GM23338 (cell line): Measurements from ENCODE around the gene EXOC6B. TPM values are rescaled to one million over a fixed set of nuclear protein-coding genes. Genes with fewer than 3 reads are reported as not detected.

Source experiments
- ATAC-seq: fragments of 200-7000 bp; cut with Tn5 transposase; 3 replicates; pipeline ENCODE4 v1.9.1; 2020
- DNase-seq: peaks from one replicate; pipeline ENCODE4 v3.0.0-alpha.2; 2015; ENCODE audit warnings: low spot score
- H2AFZ ChIP-seq: fragments of 200-600 bp; sonication (generic); 2 replicates; pipeline ENCODE4 v1.8.0; 2016; ENCODE audit warnings: antibody characterized with exemption, mild to moderate bottlenecking, moderate library complexity
- H3F3A ChIP-seq: fragments of 200-600 bp; sonication (generic); replicated peaks from 2 replicates; pipeline ENCODE4 v1.8.0; 2017; ENCODE audit warnings: antibody characterized with exemption, mixed run types, low read depth
- H3K27ac ChIP-seq: fragments of 200-600 bp; sonication (generic); 2 replicates; pipeline ENCODE4 v1.6.1; 2016; ENCODE audit warnings: low read depth
- H3K27me3 ChIP-seq: fragments of 200-600 bp; sonication (generic); 2 replicates; pipeline ENCODE4 v1.8.0; 2016; ENCODE audit warnings: mild to moderate bottlenecking, mixed run types, moderate library complexity; ENCODE audit not compliant: insufficient read depth
- H3K36me3 ChIP-seq: fragments of 200-600 bp; sonication (generic); 2 replicates; pipeline ENCODE4 v1.8.0; 2016; ENCODE audit warnings: mild to moderate bottlenecking; ENCODE audit not compliant: insufficient read depth
- H3K4me1 ChIP-seq: fragments of 200-600 bp; sonication (generic); 2 replicates; pipeline ENCODE4 v1.8.0; 2016; ENCODE audit warnings: mild to moderate bottlenecking, moderate library complexity; ENCODE audit not compliant: insufficient read depth
- H3K4me2 ChIP-seq: fragments of 200-600 bp; sonication (generic); 2 replicates; pipeline ENCODE4 v1.7.1; 2017; ENCODE audit warnings: mixed run types
- H3K4me3 ChIP-seq: fragments of 200-600 bp; sonication (generic); 2 replicates; pipeline ENCODE4 v1.6.1; 2016; ENCODE audit warnings: mixed run types
- H3K79me2 ChIP-seq: fragments of 200-600 bp; sonication (generic); replicated peaks from 2 replicates; pipeline ENCODE4 v1.8.0; 2017; ENCODE audit warnings: mild to moderate bottlenecking; ENCODE audit not compliant: insufficient read depth
- H3K9me2 ChIP-seq: fragments of 200-600 bp; sonication (generic); 2 replicates; pipeline ENCODE4 v1.8.0; 2017; ENCODE audit not compliant: insufficient read depth
- H4K20me1 ChIP-seq: fragments of 200-600 bp; sonication (generic); replicated peaks from 2 replicates; pipeline ENCODE4 v1.8.0; 2017; ENCODE audit warnings: mild to moderate bottlenecking; ENCODE audit not compliant: insufficient read depth
- H3K27ac Mint-ChIP-seq: 2 replicates; pipeline ENCODE4 v1.8.0; 2020; ENCODE audit warnings: inconsistent platforms, mild to moderate bottlenecking, moderate library complexity, mixed read lengths
- H3K27me3 Mint-ChIP-seq: 3 replicates; pipeline ENCODE4 v1.8.0; 2022; ENCODE audit warnings: low read depth, mild to moderate bottlenecking, moderate library complexity, mixed read lengths, inconsistent platforms; ENCODE audit not compliant: insufficient read depth, poor library complexity
- H3K36me3 Mint-ChIP-seq: 3 replicates; pipeline ENCODE4 v1.8.0; 2021; ENCODE audit warnings: low read depth, mild to moderate bottlenecking, inconsistent platforms, moderate library complexity, mixed read lengths
- H3K4me1 Mint-ChIP-seq: 3 replicates; pipeline ENCODE4 v1.8.0; 2020; ENCODE audit warnings: mild to moderate bottlenecking, inconsistent platforms, mixed read lengths
- H3K4me3 Mint-ChIP-seq: 3 replicates; pipeline ENCODE4 v1.8.0; 2021; ENCODE audit warnings: moderate library complexity, mild to moderate bottlenecking, inconsistent platforms, mixed read lengths
- H3K9me3 Mint-ChIP-seq: 3 replicates; pipeline ENCODE4 v1.8.0; 2020; ENCODE audit warnings: moderate library complexity, mild to moderate bottlenecking, inconsistent platforms, mixed read lengths
- CREB1 ChIP-seq: fragments of 250-450 bp; sonication (Bioruptor Pico); IDR thresholded peaks from 2 replicates; pipeline ENCODE4 v1.5.0; 2020; ENCODE audit warnings: low read depth, mild to moderate bottlenecking, moderate library complexity
- EZH2 ChIP-seq: fragments of 200-600 bp; sonication (generic); IDR thresholded peaks from one replicate; pipeline ENCODE4 v1.8.0; 2017; ENCODE audit warnings: antibody characterized with exemption, mild to moderate bottlenecking, low read depth; ENCODE audit not compliant: unreplicated experiment
- EZH2phosphoT487 ChIP-seq: fragments of 200-600 bp; sonication (generic); IDR thresholded peaks from one replicate; pipeline ENCODE4 v1.8.1; 2018; ENCODE audit warnings: antibody characterized with exemption; ENCODE audit not compliant: unreplicated experiment
- NANOG ChIP-seq: IDR thresholded peaks from 2 replicates; pipeline ENCODE4 v1.6.1; 2016; ENCODE audit warnings: antibody characterized with exemption, borderline replicate concordance
- POLR2AphosphoS5 ChIP-seq: IDR thresholded peaks from 2 replicates; pipeline ENCODE4 v1.6.1; 2016; ENCODE audit warnings: antibody characterized with exemption, low read depth
- STAT1 ChIP-seq: IDR thresholded peaks from one replicate; pipeline ENCODE4 v1.6.1; 2016; ENCODE audit warnings: antibody characterized with exemption; ENCODE audit not compliant: unreplicated experiment
- ZNF331 ChIP-seq: fragments of 250-450 bp; sonication (Bioruptor Pico); IDR thresholded peaks from 2 replicates; pipeline ENCODE4 v1.5.0; 2020; ENCODE audit warnings: low read depth, mild to moderate bottlenecking, moderate library complexity
- polyA plus RNA-seq: library from polyadenylated mRNA; unstranded; fragments of >200 nt; fragmentation: Nextera tagmentation; extraction: Ambion mirVana; gene quantifications from 2 replicates; pipeline ENCODE4 v1.2.1, GENCODE V29; 2016
- total RNA-seq: library from RNA; depleted of rRNA; stranded (reverse); fragments of >200 nt; shearing (Covaris generic); gene quantifications from 2 replicates; pipeline ENCODE4 v1.2.3, GENCODE V29; 2014
- TF ChIP-seq, protein P1 (sequence below), 2 experiments: fragments of 200-600 bp in 1 of 2; sonication (generic) in 1 of 2; conservative IDR thresholded peaks; 2 replicates each; pipeline versions ENCODE4 v1.5.1 to v1.6.1; 2016 to 2017; ENCODE audit warnings: antibody characterized with exemption in 2 of 2, low read depth in 2 of 2, mild to moderate bottlenecking in 2 of 2, moderate library complexity in 1 of 2
- TF ChIP-seq, protein P2 (sequence below): fragments of 250-450 bp; sonication (Bioruptor Pico); IDR thresholded peaks from 2 replicates; pipeline ENCODE4 v1.5.0; 2020; ENCODE audit warnings: mild to moderate bottlenecking, moderate library complexity
- TF ChIP-seq, protein P3 (sequence below): IDR thresholded peaks from one replicate; pipeline ENCODE4 v1.6.1; 2018; ENCODE audit warnings: antibody characterized with exemption; ENCODE audit not compliant: unreplicated experiment

Gene EXOC6B
- total and polyA plus RNA-seq, 2 experiments from 2014 or later, result 7.2 to 45.9 TPM

DNA sequence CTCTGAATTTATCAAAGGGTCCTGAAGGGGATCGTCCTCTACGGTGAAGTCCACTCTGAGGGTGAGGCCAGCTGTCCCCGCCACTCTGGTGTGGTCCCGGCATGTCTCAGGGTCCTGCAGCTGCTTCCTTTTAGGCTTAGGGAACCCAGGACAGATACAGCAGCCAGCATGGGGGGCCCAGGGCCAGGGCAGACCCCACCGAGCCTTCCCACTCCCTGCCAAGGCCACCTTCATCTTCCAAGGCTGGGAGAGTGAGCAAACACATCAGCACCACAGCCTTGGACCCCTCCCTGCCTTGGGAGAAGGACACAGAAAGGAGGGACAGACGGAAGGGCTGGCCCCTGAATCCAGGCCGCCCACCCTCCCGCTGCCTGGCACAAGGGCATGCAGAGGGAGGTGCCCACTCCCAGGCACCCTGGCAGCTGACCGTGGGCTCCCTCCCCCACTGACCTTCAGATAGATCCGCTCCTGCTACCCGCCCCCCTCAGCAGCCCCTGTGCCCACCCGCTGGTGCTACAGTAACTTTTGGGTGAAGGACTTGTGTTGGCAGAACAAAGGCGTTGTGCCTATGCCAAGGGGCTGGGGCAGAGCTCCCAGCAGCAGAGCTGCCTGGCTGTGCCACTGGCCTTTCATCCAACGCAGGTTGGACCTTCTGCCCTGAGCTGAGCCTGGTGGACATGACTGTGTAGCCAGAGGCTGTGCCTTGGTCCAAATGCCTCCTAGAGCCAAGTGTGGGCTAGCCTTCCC lies 685.8 kb downstream of the EXOC6B start:
- Mint-ChIP-seq H3K27me3 (peaks cover 55% of the 10 kb centered on the region), H3K9me3 (no peaks in the 10 kb centered on the region), H3K4me1 (peaks cover 21% of the 10 kb centered on the region), H3K27ac (no peak overlapping the region), H3K4me3 (no peak overlapping the region), H3K36me3 (no peaks in the 10 kb centered on the region)
- no peak overlapping the region for H3K27ac ChIP-seq
- no peaks in the 10 kb centered on the region for H3K79me2 ChIP-seq
- TF ChIP-seq STAT1 (no peak), EZH2 (no peak), NANOG (no peak), EZH2phosphoT487 (no peak), POLR2AphosphoS5 (no peak), CREB1 (no peak), ZNF331 (CRISPR knock-in tag) (no peak)
- TF ChIP-seq, protein P1, sequence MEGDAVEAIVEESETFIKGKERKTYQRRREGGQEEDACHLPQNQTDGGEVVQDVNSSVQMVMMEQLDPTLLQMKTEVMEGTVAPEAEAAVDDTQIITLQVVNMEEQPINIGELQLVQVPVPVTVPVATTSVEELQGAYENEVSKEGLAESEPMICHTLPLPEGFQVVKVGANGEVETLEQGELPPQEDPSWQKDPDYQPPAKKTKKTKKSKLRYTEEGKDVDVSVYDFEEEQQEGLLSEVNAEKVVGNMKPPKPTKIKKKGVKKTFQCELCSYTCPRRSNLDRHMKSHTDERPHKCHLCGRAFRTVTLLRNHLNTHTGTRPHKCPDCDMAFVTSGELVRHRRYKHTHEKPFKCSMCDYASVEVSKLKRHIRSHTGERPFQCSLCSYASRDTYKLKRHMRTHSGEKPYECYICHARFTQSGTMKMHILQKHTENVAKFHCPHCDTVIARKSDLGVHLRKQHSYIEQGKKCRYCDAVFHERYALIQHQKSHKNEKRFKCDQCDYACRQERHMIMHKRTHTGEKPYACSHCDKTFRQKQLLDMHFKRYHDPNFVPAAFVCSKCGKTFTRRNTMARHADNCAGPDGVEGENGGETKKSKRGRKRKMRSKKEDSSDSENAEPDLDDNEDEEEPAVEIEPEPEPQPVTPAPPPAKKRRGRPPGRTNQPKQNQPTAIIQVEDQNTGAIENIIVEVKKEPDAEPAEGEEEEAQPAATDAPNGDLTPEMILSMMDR (conservative IDR thresholded peaks at IDR 0.05; ENCODE audit: low read depth in 2 of 2), result no peak
- TF ChIP-seq, protein P2, sequence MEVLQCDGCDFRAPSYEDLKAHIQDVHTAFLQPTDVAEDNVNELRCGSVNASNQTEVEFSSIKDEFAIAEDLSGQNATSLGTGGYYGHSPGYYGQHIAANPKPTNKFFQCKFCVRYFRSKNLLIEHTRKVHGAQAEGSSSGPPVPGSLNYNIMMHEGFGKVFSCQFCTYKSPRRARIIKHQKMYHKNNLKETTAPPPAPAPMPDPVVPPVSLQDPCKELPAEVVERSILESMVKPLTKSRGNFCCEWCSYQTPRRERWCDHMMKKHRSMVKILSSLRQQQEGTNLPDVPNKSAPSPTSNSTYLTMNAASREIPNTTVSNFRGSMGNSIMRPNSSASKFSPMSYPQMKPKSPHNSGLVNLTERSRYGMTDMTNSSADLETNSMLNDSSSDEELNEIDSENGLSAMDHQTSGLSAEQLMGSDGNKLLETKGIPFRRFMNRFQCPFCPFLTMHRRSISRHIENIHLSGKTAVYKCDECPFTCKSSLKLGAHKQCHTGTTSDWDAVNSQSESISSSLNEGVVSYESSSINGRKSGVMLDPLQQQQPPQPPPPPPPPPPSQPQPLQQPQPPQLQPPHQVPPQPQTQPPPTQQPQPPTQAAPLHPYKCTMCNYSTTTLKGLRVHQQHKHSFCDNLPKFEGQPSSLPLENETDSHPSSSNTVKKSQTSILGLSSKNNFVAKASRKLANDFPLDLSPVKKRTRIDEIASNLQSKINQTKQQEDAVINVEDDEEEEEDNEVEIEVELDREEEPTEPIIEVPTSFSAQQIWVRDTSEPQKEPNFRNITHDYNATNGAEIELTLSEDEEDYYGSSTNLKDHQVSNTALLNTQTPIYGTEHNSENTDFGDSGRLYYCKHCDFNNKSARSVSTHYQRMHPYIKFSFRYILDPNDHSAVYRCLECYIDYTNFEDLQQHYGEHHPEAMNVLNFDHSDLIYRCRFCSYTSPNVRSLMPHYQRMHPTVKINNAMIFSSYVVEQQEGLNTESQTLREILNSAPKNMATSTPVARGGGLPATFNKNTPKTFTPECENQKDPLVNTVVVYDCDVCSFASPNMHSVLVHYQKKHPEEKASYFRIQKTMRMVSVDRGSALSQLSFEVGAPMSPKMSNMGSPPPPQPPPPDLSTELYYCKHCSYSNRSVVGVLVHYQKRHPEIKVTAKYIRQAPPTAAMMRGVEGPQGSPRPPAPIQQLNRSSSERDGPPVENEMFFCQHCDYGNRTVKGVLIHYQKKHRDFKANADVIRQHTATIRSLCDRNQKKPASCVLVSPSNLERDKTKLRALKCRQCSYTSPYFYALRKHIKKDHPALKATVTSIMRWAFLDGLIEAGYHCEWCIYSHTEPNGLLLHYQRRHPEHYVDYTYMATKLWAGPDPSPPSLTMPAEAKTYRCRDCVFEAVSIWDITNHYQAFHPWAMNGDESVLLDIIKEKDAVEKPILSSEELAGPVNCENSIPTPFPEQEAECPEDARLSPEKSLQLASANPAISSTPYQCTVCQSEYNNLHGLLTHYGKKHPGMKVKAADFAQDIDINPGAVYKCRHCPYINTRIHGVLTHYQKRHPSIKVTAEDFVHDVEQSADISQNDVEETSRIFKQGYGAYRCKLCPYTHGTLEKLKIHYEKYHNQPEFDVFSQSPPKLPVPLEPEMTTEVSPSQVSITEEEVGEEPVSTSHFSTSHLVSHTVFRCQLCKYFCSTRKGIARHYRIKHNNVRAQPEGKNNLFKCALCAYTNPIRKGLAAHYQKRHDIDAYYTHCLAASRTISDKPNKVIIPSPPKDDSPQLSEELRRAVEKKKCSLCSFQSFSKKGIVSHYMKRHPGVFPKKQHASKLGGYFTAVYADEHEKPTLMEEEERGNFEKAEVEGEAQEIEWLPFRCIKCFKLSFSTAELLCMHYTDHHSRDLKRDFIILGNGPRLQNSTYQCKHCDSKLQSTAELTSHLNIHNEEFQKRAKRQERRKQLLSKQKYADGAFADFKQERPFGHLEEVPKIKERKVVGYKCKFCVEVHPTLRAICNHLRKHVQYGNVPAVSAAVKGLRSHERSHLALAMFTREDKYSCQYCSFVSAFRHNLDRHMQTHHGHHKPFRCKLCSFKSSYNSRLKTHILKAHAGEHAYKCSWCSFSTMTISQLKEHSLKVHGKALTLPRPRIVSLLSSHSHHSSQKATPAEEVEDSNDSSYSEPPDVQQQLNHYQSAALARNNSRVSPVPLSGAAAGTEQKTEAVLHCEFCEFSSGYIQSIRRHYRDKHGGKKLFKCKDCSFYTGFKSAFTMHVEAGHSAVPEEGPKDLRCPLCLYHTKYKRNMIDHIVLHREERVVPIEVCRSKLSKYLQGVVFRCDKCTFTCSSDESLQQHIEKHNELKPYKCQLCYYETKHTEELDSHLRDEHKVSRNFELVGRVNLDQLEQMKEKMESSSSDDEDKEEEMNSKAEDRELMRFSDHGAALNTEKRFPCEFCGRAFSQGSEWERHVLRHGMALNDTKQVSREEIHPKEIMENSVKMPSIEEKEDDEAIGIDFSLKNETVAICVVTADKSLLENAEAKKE (CRISPR knock-in tag), result no peak
- TF ChIP-seq, protein P3, sequence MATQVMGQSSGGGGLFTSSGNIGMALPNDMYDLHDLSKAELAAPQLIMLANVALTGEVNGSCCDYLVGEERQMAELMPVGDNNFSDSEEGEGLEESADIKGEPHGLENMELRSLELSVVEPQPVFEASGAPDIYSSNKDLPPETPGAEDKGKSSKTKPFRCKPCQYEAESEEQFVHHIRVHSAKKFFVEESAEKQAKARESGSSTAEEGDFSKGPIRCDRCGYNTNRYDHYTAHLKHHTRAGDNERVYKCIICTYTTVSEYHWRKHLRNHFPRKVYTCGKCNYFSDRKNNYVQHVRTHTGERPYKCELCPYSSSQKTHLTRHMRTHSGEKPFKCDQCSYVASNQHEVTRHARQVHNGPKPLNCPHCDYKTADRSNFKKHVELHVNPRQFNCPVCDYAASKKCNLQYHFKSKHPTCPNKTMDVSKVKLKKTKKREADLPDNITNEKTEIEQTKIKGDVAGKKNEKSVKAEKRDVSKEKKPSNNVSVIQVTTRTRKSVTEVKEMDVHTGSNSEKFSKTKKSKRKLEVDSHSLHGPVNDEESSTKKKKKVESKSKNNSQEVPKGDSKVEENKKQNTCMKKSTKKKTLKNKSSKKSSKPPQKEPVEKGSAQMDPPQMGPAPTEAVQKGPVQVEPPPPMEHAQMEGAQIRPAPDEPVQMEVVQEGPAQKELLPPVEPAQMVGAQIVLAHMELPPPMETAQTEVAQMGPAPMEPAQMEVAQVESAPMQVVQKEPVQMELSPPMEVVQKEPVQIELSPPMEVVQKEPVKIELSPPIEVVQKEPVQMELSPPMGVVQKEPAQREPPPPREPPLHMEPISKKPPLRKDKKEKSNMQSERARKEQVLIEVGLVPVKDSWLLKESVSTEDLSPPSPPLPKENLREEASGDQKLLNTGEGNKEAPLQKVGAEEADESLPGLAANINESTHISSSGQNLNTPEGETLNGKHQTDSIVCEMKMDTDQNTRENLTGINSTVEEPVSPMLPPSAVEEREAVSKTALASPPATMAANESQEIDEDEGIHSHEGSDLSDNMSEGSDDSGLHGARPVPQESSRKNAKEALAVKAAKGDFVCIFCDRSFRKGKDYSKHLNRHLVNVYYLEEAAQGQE, result no peak
- no peak overlapping the region for H3K4me3 ChIP-seq
- H3K4me2 ChIP-seq, result no peak overlapping the region
- H3K36me3 ChIP-seq, result no peaks in the 10 kb centered on the region
- H3F3A ChIP-seq, result no peaks in the 10 kb centered on the region
- H4K20me1 ChIP-seq, result no peaks in the 10 kb centered on the region; the same call in 1 of the 2 replicates
- no peak for ATAC-seq
- H2AFZ ChIP-seq, result no peak overlapping the region
- H3K27me3 ChIP-seq, result peaks cover 64% of the 10 kb centered on the region
- DNase-seq, result no peak
- no peaks in the 10 kb centered on the region for H3K9me2 ChIP-seq
- peaks cover 17% of the 10 kb centered on the region for H3K4me1 ChIP-seq
